ENCODE measurements around the gene PRH1.

PRH1 gene

GRCh38 chr12:10849425-10849878, 34.6 kb downstream of the PRH1 start, which contains the start of gene PRR4:
PRR4 (minus strand) TSS chr12:10849475; CDS start chr12:10849437, 38 bp downstream.
- no peak within 1 kb of the TSS for H3K4ac ChIP-seq (ENCODE audit: low read depth in 1 of 2, low read length in 2 of 2)
- no peak within 1 kb of the TSS for H3K4me3 ChIP-seq (ENCODE audit: insufficient read depth in 1 of 2, low read depth in 1 of 2, low read length in 2 of 2)
- no peak within 1 kb of the TSS for H4K8ac ChIP-seq (ENCODE audit: low read length)
- H3K27me3 ChIP-seq (ENCODE audit: control insufficient read depth in 1 of 2, insufficient read depth in 1 of 2, low read length in 2 of 2), result no peaks in the 10 kb centered on the region
- no peak within 1 kb of the TSS for H2BK12ac ChIP-seq (ENCODE audit: low read length in 2 of 2)
- H3K79me1 ChIP-seq (replicated peaks; ENCODE audit: low read length, poor library complexity, severe bottlenecking), result peaks cover 19% of the 10 kb centered on the region
- no peak within 1 kb of the TSS for H3K23ac ChIP-seq (ENCODE audit: low read length in 2 of 2)
- no peak within 1 kb of the TSS for H2AK5ac ChIP-seq (ENCODE audit: low read length, severe bottlenecking)
- H4K91ac ChIP-seq (ENCODE audit: low read length), result no peak within 1 kb of the TSS
- no peak within 1 kb of the TSS for H3K9ac ChIP-seq (ENCODE audit: low read length)
- no peak within 1 kb of the TSS for H2BK5ac ChIP-seq (ENCODE audit: low read depth, low read length, poor library complexity, severe bottlenecking)
- DNase-seq, result no peak
- no peaks in the 10 kb centered on the region for H3K9me3 ChIP-seq (ENCODE audit: control insufficient read depth, low read length)
- no peak within 1 kb of the TSS for H2BK15ac ChIP-seq (ENCODE audit: low read depth, poor library complexity, severe bottlenecking)
- H3K18ac ChIP-seq (ENCODE audit: low read depth in 1 of 2, low read length in 2 of 2), result no peak within 1 kb of the TSS
- H3K14ac ChIP-seq (ENCODE audit: low read length in 2 of 2), result no peak within 1 kb of the TSS
- no peak within 1 kb of the TSS for H2BK120ac ChIP-seq (ENCODE audit: low read depth, low read length)
- no peak within 1 kb of the TSS for H3K27ac ChIP-seq (ENCODE audit: low read length, poor library complexity, severe bottlenecking)
- peaks cover 6 to 15% of the 10 kb centered on the region in 2 experiments for H3K36me3 ChIP-seq (ENCODE audit: control insufficient read depth in 1 of 2, insufficient read depth in 2 of 2, low read depth in 1 of 2, low read length in 2 of 2)
- H2AFZ ChIP-seq (ENCODE audit: low read depth, low read length), result no peak within 1 kb of the TSS
- H3K4me2 ChIP-seq (ENCODE audit: low read length, poor library complexity, severe bottlenecking), result no peak within 1 kb of the TSS
- 99% methylated on average over 3 of the region's 4 CpGs for WGBS
- H3K4me1 ChIP-seq (ENCODE audit: control insufficient read depth, insufficient read depth, low read depth, low read length), result no peaks in the 10 kb centered on the region

GRCh38 chr12:10847744-10848143, 36.3 kb downstream of the PRH1 start:
- Histone ChIP-seq H3K27me3 (ENCODE audit: control insufficient read depth in 1 of 2, insufficient read depth in 1 of 2, low read length in 2 of 2) (no peaks in the 10 kb centered on the region), H2BK5ac (ENCODE audit: low read depth, low read length, poor library complexity, severe bottlenecking) (no peak overlapping the region)

GRCh38 chr12:10842862-10843261, 41.2 kb downstream of the PRH1 start:
- WGBS, result 100% methylated on average over 2 of the region's 2 CpGs
- no peaks in the 10 kb centered on the region for H3K9me3 ChIP-seq (ENCODE audit: control insufficient read depth, low read length)

More at GRCh38 chr12:10847744-10848143, 36.3 kb downstream of the PRH1 start:
- Histone ChIP-seq H3K4ac (ENCODE audit: low read depth in 1 of 2, low read length in 2 of 2) (no peak overlapping the region), H3K79me1 (replicated peaks; ENCODE audit: low read length, poor library complexity, severe bottlenecking) (peaks cover 4% of the 10 kb centered on the region), H3K36me3 (ENCODE audit: control insufficient read depth in 1 of 2, insufficient read depth in 2 of 2, low read depth in 1 of 2, low read length in 2 of 2) (peaks cover 9 to 18% of the 10 kb centered on the region in 2 experiments), H2BK120ac (ENCODE audit: low read depth, low read length) (no peak overlapping the region), H2AFZ (ENCODE audit: low read depth, low read length) (no peak overlapping the region), H3K4me1 (ENCODE audit: control insufficient read depth, insufficient read depth, low read depth, low read length) (no peaks in the 10 kb centered on the region), H3K9me3 (ENCODE audit: control insufficient read depth, low read length) (no peaks in the 10 kb centered on the region), H3K4me2 (ENCODE audit: low read length, poor library complexity, severe bottlenecking) (no peak overlapping the region), H2BK15ac (ENCODE audit: low read depth, poor library complexity, severe bottlenecking) (no peak overlapping the region), H3K9ac (ENCODE audit: low read length) (no peak overlapping the region), H4K8ac (ENCODE audit: low read length) (no peak overlapping the region), H3K14ac (ENCODE audit: low read length in 2 of 2) (no peak overlapping the region), H3K4me3 (ENCODE audit: insufficient read depth in 1 of 2, low read depth in 1 of 2, low read length in 2 of 2) (no peak overlapping the region), H3K27ac (ENCODE audit: low read length, poor library complexity, severe bottlenecking) (no peak overlapping the region), H2AK5ac (ENCODE audit: low read length, severe bottlenecking) (no peak overlapping the region), H4K91ac (ENCODE audit: low read length) (no peak overlapping the region), H3K18ac (ENCODE audit: low read depth in 1 of 2, low read length in 2 of 2) (no peak overlapping the region), H3K23ac (ENCODE audit: low read length in 2 of 2) (no peak overlapping the region), H2BK12ac (ENCODE audit: low read length in 2 of 2) (no peak overlapping the region)
- DNase-seq, result no peak
- 29% methylated on average over 2 of the region's 2 CpGs for WGBS

DNA sequence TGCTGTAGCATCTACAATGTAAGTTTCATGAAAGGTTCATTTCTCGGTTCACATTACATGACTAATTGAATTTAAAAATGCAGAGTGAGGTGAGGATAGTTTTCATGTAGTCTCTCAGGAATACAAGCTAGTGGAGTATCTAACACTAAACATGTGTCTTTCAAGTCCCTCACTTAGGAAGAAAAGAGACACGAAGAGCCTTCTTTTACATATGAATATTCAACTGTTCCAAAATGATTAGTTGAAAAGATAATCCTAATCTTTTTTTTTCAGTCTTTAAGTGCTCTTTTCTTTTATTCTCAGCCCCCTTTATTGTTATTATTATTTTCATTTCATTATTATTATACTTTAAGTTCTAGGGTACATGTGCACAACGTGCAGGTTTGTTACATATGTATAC, 45.6 kb downstream of the PRH1 start:
- DNase-seq, result no peak
- Histone ChIP-seq H2BK12ac (ENCODE audit: low read length in 2 of 2) (no peak overlapping the region), H4K8ac (ENCODE audit: low read length) (no peak overlapping the region), H2BK5ac (ENCODE audit: low read depth, low read length, poor library complexity, severe bottlenecking) (no peak overlapping the region), H2AFZ (ENCODE audit: low read depth, low read length) (no peak overlapping the region), H3K14ac (ENCODE audit: low read length in 2 of 2) (no peak overlapping the region), H3K4ac (ENCODE audit: low read depth in 1 of 2, low read length in 2 of 2) (no peak overlapping the region), H3K27ac (ENCODE audit: low read length, poor library complexity, severe bottlenecking) (no peak overlapping the region), H4K91ac (ENCODE audit: low read length) (no peak overlapping the region), H3K9me3 (ENCODE audit: control insufficient read depth, low read length) (no peaks in the 10 kb centered on the region), H3K4me3 (ENCODE audit: insufficient read depth in 1 of 2, low read depth in 1 of 2, low read length in 2 of 2) (no peak overlapping the region), H2BK120ac (ENCODE audit: low read depth, low read length) (no peak overlapping the region), H3K79me1 (replicated peaks; ENCODE audit: low read length, poor library complexity, severe bottlenecking) (no peaks in the 10 kb centered on the region), H2BK15ac (ENCODE audit: low read depth, poor library complexity, severe bottlenecking) (no peak overlapping the region), H3K18ac (ENCODE audit: low read depth in 1 of 2, low read length in 2 of 2) (no peak overlapping the region), H3K4me2 (ENCODE audit: low read length, poor library complexity, severe bottlenecking) (no peak overlapping the region), H3K23ac (ENCODE audit: low read length in 2 of 2) (no peak overlapping the region), H2AK5ac (ENCODE audit: low read length, severe bottlenecking) (no peak overlapping the region), H3K36me3 (ENCODE audit: control insufficient read depth in 1 of 2, insufficient read depth in 2 of 2, low read depth in 1 of 2, low read length in 2 of 2) (peaks cover 3 to 4% of the 10 kb centered on the region in 2 experiments), H3K27me3 (ENCODE audit: control insufficient read depth in 1 of 2, insufficient read depth in 1 of 2, low read length in 2 of 2) (no peaks in the 10 kb centered on the region), H3K4me1 (ENCODE audit: control insufficient read depth, insufficient read depth, low read depth, low read length) (no peaks in the 10 kb centered on the region), H3K9ac (ENCODE audit: low read length) (no peak overlapping the region)
- WGBS, result 100% methylated on average over 1 of the region's 3 CpGs

More at GRCh38 chr12:10842862-10843261, 41.2 kb downstream of the PRH1 start:
- no peak overlapping the region for H3K14ac ChIP-seq (ENCODE audit: low read length in 2 of 2)
- H3K23ac ChIP-seq (ENCODE audit: low read length in 2 of 2), result no peak overlapping the region
- H2BK5ac ChIP-seq (ENCODE audit: low read depth, low read length, poor library complexity, severe bottlenecking), result no peak overlapping the region
- no peak for DNase-seq
- H3K18ac ChIP-seq (ENCODE audit: low read depth in 1 of 2, low read length in 2 of 2), result no peak overlapping the region
- H3K36me3 ChIP-seq (ENCODE audit: control insufficient read depth in 1 of 2, insufficient read depth in 2 of 2, low read depth in 1 of 2, low read length in 2 of 2), result peaks cover 7 to 13% of the 10 kb centered on the region in 2 experiments
- H4K91ac ChIP-seq (ENCODE audit: low read length), result no peak overlapping the region
- no peak overlapping the region for H3K9ac ChIP-seq (ENCODE audit: low read length)
- H3K4me3 ChIP-seq (ENCODE audit: insufficient read depth in 1 of 2, low read depth in 1 of 2, low read length in 2 of 2), result no peak overlapping the region
- H2BK15ac ChIP-seq (ENCODE audit: low read depth, poor library complexity, severe bottlenecking), result no peak overlapping the region
- H3K79me1 ChIP-seq (replicated peaks; ENCODE audit: low read length, poor library complexity, severe bottlenecking), result peaks cover 1% of the 10 kb centered on the region
- no peak overlapping the region for H2AFZ ChIP-seq (ENCODE audit: low read depth, low read length)
- no peak overlapping the region for H3K4me2 ChIP-seq (ENCODE audit: low read length, poor library complexity, severe bottlenecking)
- no peaks in the 10 kb centered on the region for H3K27me3 ChIP-seq (ENCODE audit: control insufficient read depth in 1 of 2, insufficient read depth in 1 of 2, low read length in 2 of 2)
- H2AK5ac ChIP-seq (ENCODE audit: low read length, severe bottlenecking), result no peak overlapping the region
- no peaks in the 10 kb centered on the region for H3K4me1 ChIP-seq (ENCODE audit: control insufficient read depth, insufficient read depth, low read depth, low read length)
- H3K4ac ChIP-seq (ENCODE audit: low read depth in 1 of 2, low read length in 2 of 2), result no peak overlapping the region
- no peak overlapping the region for H3K27ac ChIP-seq (ENCODE audit: low read length, poor library complexity, severe bottlenecking)
- no peak overlapping the region for H2BK12ac ChIP-seq (ENCODE audit: low read length in 2 of 2)
- no peak overlapping the region for H4K8ac ChIP-seq (ENCODE audit: low read length)
- H2BK120ac ChIP-seq (ENCODE audit: low read depth, low read length), result no peak overlapping the region

Measured in mesenchymal stem cell (in vitro differentiated cells and primary cell).